Measurements from ENCODE around the gene TMEM174. TPM values are rescaled to one million over a fixed set of nuclear protein-coding genes. Genes with fewer than 3 reads are reported as not detected.

The TMEM174 gene
- total and polyA plus RNA-seq, 2 of the 4 experiments (the other 2 are of a cell fraction) = not detected

DNA sequence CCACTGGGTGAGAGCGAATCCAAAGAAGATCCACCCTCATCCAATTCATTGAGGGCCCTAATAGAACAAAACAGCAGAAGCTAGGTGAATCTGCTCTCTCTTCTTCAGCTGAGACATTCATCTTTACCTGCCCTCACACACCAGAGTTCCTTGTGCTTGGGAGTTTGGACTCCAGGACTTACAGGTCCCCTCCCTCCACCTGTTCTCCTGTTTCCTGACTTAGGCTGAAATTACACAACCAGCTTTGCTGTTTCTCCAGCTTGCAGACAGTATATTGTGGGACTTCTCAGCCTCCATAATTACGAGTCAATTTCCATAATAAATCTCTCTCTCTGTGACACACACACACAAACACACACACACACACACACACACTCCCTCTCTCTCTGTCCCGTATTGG, 33.5 kb upstream of the TMEM174 start (continued):
- TF ChIP-seq, protein P1, sequence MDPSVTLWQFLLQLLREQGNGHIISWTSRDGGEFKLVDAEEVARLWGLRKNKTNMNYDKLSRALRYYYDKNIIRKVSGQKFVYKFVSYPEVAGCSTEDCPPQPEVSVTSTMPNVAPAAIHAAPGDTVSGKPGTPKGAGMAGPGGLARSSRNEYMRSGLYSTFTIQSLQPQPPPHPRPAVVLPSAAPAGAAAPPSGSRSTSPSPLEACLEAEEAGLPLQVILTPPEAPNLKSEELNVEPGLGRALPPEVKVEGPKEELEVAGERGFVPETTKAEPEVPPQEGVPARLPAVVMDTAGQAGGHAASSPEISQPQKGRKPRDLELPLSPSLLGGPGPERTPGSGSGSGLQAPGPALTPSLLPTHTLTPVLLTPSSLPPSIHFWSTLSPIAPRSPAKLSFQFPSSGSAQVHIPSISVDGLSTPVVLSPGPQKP (IDR thresholded peaks at IDR 0.05; ENCODE audit: borderline replicate concordance, low read depth, low read length) = no peak
- no peak for TF ChIP-seq RFX5 (IDR thresholded peaks at IDR 0.05; ENCODE audit: low read depth, low read length)

DNA sequence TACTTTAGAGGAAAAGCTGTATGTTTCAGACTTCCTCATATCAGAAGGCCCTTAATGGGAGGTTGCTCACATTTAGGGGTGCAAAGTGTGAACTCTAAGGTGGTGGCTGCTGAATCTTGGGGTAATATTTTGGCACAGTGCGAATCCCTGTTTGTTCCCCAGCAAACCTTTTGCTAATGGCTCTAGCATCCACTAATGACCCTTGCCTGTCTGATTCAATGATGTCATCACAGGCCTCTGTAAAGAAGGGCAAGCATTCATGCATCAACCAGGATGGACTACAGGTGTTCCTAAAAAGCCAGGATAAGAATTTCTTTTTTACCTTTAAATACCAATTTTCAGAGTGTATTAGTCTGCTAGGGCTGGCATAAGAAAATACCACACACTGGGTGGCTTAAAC, 32.2 kb upstream of the TMEM174 start:
- Histone ChIP-seq H3K4me2 (ENCODE audit: low read depth, low read length) (no peak overlapping the region), H3K9me1 (ENCODE audit: insufficient read depth, low read length) (peaks cover 5% of the 10 kb centered on the region; the same call in 1 of the 2 replicates), H3K23ac (ENCODE audit: low read depth, low read length) (no peak overlapping the region), H2BK5ac (ENCODE audit: low read depth, low read length, poor library complexity, severe bottlenecking) (no peak overlapping the region), H3K4me1 (ENCODE audit: control insufficient read depth, insufficient read depth, low read length) (peaks cover 5% of the 10 kb centered on the region), H4K91ac (ENCODE audit: insufficient read depth, low read depth, low read length) (no peak overlapping the region), H3K18ac (ENCODE audit: low read depth, low read length) (no peak overlapping the region), H3K27me3 (ENCODE audit: control insufficient read depth, insufficient read depth, low read length) (peaks cover 8% of the 10 kb centered on the region), H2AK5ac (ENCODE audit: low read depth, low read length) (no peak overlapping the region), H2BK15ac (ENCODE audit: low read depth, low read length) (no peak overlapping the region), H2BK120ac (ENCODE audit: low read depth, low read length) (no peak overlapping the region), H3K9ac (ENCODE audit: low read depth, low read length) (no peak overlapping the region), H4K20me1 (ENCODE audit: insufficient read depth, low read length) (no peaks in the 10 kb centered on the region), H4K5ac (ENCODE audit: low read depth, low read length) (no peak overlapping the region), H3K79me1 (ENCODE audit: low read depth in 1 of 2, low read length in 2 of 2) (no peaks in the 10 kb centered on the region), H2AK9ac (replicated peaks; ENCODE audit: low read depth, low read length, poor library complexity) (no peak overlapping the region), H3K27ac (ENCODE audit: insufficient read depth, low read length) (no peak overlapping the region), H3K9me3 (ENCODE audit: control insufficient read depth, insufficient read depth, low read length) (no peaks in the 10 kb centered on the region), H3K4me3 (ENCODE audit: insufficient read depth, low read depth, low read length) (no peak overlapping the region), H2AFZ (replicated peaks; ENCODE audit: low read length, poor library complexity) (no peak overlapping the region), H3K4ac (ENCODE audit: low read depth, low read length) (no peak overlapping the region), H3K14ac (replicated peaks; ENCODE audit: low read depth, low read length) (no peak overlapping the region), H4K8ac (ENCODE audit: low read depth in 2 of 2, low read length in 2 of 2) (no peak overlapping the region), H2BK20ac (ENCODE audit: low read depth, low read length) (no peak overlapping the region), H3K36me3 (ENCODE audit: control insufficient read depth, insufficient read depth, low read length) (no peaks in the 10 kb centered on the region), H3K56ac (ENCODE audit: extremely low read depth, insufficient read depth, low read length) (no peak overlapping the region)
- dilution Hi-C loops (cut with HindIII; ENCODE audit: low sequenced_read_pairs, unreplicated experiment) (no loop called here), intact Hi-C loops (cut with micrococcal nuclease) (no loop called here), in situ Hi-C loops (cut with MboI; ENCODE audit: low sequenced_read_pairs) (no loop called here)
- DNase-seq = no peak
- CTCF ChIA-PET = no interaction called here
- TF ChIP-seq CHD1 (IDR thresholded peaks at IDR 0.05; ENCODE audit: low read depth, low read length) (no peak), NFE2L2 (IDR thresholded peaks at IDR 0.05; ENCODE audit: low read depth, low read length) (no peak), MAFK (IDR thresholded peaks at IDR 0.05; ENCODE audit: low read depth, low read length) (no peak), BHLHE40 (IDR thresholded peaks at IDR 0.05; ENCODE audit: low read depth, low read length) (no peak), RCOR1 (IDR thresholded peaks at IDR 0.05; ENCODE audit: insufficient replicate concordance, low read length) (no peak), RAD21 (IDR thresholded peaks at IDR 0.05; ENCODE audit: low read length) (no peak), MAZ (IDR thresholded peaks at IDR 0.05; ENCODE audit: borderline replicate concordance, low read depth, low read length) (no peak), MXI1 (IDR thresholded peaks at IDR 0.05; ENCODE audit: borderline replicate concordance, low read depth, low read length) (no peak), CEBPB (IDR thresholded peaks at IDR 0.05; ENCODE audit: low read depth, low read length) (no peak)
- TF ChIP-seq, protein P2, sequence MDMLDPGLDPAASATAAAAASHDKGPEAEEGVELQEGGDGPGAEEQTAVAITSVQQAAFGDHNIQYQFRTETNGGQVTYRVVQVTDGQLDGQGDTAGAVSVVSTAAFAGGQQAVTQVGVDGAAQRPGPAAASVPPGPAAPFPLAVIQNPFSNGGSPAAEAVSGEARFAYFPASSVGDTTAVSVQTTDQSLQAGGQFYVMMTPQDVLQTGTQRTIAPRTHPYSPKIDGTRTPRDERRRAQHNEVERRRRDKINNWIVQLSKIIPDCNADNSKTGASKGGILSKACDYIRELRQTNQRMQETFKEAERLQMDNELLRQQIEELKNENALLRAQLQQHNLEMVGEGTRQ (IDR thresholded peaks at IDR 0.05; ENCODE audit: low read depth, low read length) = no peak
- POLR2A ChIA-PET (ENCODE audit: unreplicated experiment) = no interaction called here
- WGBS, 2 experiments (ENCODE audit: extremely low coverage in 2 of 2, insufficient read length in 1 of 2) = no CpG with 5 or more reads among the region's 1 CpG
- no TSS peak for BruUV-seq (replicated peaks)
- no peak for ATAC-seq (ENCODE audit: low read depth)

All from IMR-90 (cell line).